Hepatocyte (in vitro differentiated cells): ENCODE measurements around the gene CFB. TPM values are rescaled to one million over a fixed set of nuclear protein-coding genes. Genes with fewer than 3 reads are reported as not detected.

Experiments
- DNase-seq: peaks from one replicate; pipeline ENCODE4 v3.0.0-alpha.2; 2016; ENCODE audit warnings: low spot score
- H2AFZ ChIP-seq: fragments of 200-600 bp; sonication (generic); 2 replicates; pipeline ENCODE4 v1.6.0; 2016; ENCODE audit warnings: antibody characterized with exemption, mild to moderate bottlenecking
- H3K27ac ChIP-seq: fragments of 200-600 bp; sonication (generic); 2 replicates; pipeline ENCODE4 v1.5.1; 2016; ENCODE audit warnings: mild to moderate bottlenecking
- H3K27me3 ChIP-seq: fragments of 200-600 bp; sonication (generic); 2 replicates; pipeline ENCODE4 v1.6.1; 2016
- H3K36me3 ChIP-seq: fragments of 200-600 bp; sonication (generic); replicated peaks from 2 replicates; pipeline ENCODE4 v1.5.1; 2016; ENCODE audit warnings: low read depth; ENCODE audit not compliant: insufficient read depth
- H3K4me1 ChIP-seq: fragments of 200-600 bp; sonication (generic); 2 replicates; pipeline ENCODE4 v1.5.1; 2016; ENCODE audit warnings: mild to moderate bottlenecking, moderate library complexity; ENCODE audit not compliant: insufficient read depth
- H3K4me2 ChIP-seq: fragments of 200-600 bp; sonication (generic); 2 replicates; pipeline ENCODE4 v1.6.0; 2016
- H3K4me3 ChIP-seq: fragments of 200-600 bp; sonication (generic); 2 replicates; pipeline ENCODE4 v1.5.1; 2016; ENCODE audit warnings: mild to moderate bottlenecking
- H3K79me2 ChIP-seq: fragments of 200-600 bp; sonication (generic); 2 replicates; pipeline ENCODE4 v1.6.0; 2017; ENCODE audit warnings: mild to moderate bottlenecking
- H3K9me2 ChIP-seq: fragments of 200-600 bp; sonication (generic); replicated peaks from 2 replicates; pipeline ENCODE4 v1.6.0; 2017; ENCODE audit warnings: mild to moderate bottlenecking; ENCODE audit not compliant: insufficient read depth
- H3K9me3 ChIP-seq: fragments of 200-600 bp; sonication (generic); 2 replicates; pipeline ENCODE4 v1.5.1; 2016; ENCODE audit warnings: low read depth, mild to moderate bottlenecking
- H4K20me1 ChIP-seq: fragments of 200-600 bp; sonication (generic); 2 replicates; pipeline ENCODE4 v1.6.0; 2016; ENCODE audit warnings: mild to moderate bottlenecking; ENCODE audit not compliant: insufficient read depth, poor library complexity, severe bottlenecking
- EZH2 ChIP-seq: fragments of 200-600 bp; sonication (generic); IDR thresholded peaks from 2 replicates; pipeline ENCODE4 v1.6.1; 2016; ENCODE audit warnings: antibody characterized with exemption, mild to moderate bottlenecking, borderline replicate concordance
- EZH2phosphoT487 ChIP-seq: fragments of 200-600 bp; sonication (generic); IDR thresholded peaks from one replicate; pipeline ENCODE4 v1.6.1; 2018; ENCODE audit warnings: antibody characterized with exemption, mild to moderate bottlenecking, low read depth, moderate library complexity; ENCODE audit not compliant: unreplicated experiment, severe bottlenecking
- WGBS: methylation state at CpG from one replicate; pipeline ENCODE4 v1.1.6; 2016; ENCODE audit warnings: low lambda C conversion rate; ENCODE audit errors: missing lambda C conversion rate; 5-methylcytosine and 5-hydroxymethylcytosine counted together
- polyA plus RNA-seq: library from polyadenylated mRNA; unstranded; fragments of >200 nt; fragmentation: Nextera tagmentation; extraction: Ambion mirVana; gene quantifications from 2 replicates; pipeline ENCODE4 v1.2.1, GENCODE V29; 2016
- total RNA-seq: library from RNA; depleted of rRNA; stranded (reverse); fragments of >200 nt; gene quantifications from 2 replicates; pipeline ENCODE4 v1.2.3, GENCODE V29; 2014
- TF ChIP-seq, protein P1 (sequence below): fragments of 200-600 bp; sonication (generic); IDR thresholded peaks from 2 replicates; pipeline ENCODE4 v1.5.1; 2016; ENCODE audit warnings: antibody characterized with exemption, mild to moderate bottlenecking; ENCODE audit not compliant: poor library complexity

Gene CFB
- total RNA-seq = 190 and 199 TPM in 2 replicates
- 287 and 349 TPM in 2 replicates for polyA plus RNA-seq

DNA sequence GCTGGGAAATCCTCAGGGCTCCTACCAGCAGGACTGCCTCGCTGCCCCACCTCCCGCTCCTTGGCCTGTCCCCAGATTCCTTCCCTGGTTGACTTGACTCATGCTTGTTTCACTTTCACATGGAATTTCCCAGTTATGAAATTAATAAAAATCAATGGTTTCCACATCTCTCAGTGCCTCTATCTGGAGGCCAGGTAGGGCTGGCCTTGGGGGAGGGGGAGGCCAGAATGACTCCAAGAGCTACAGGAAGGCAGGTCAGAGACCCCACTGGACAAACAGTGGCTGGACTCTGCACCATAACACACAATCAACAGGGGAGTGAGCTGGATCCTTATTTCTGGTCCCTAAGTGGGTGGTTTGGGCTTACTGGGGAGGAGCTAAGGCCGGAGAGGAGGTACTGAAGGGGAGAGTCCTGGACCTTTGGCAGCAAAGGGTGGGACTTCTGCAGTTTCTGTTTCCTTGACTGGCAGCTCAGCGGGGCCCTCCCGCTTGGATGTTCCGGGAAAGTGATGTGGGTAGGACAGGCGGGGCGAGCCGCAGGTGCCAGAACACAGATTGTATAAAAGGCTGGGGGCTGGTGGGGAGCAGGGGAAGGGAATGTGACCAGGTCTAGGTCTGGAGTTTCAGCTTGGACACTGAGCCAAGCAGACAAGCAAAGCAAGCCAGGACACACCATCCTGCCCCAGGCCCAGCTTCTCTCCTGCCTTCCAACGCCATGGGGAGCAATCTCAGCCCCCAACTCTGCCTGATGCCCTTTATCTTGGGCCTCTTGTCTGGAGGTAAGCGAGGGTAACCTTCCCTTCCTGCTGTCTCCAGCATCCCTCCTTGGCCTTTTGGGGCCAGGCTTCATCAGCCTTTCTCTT lies at the start of gene CFB:
Gene CFB (plus strand): TSS at position 589 of the 863 bp plus-strand sequence. CDS start 127 bp downstream, at position 716.
- Histone ChIP-seq H4K20me1 (no peaks in the 10 kb centered on the region), H3K4me2 (peak within 1 kb of the TSS; percentile 72), H3K9me2 (no peaks in the 10 kb centered on the region), H3K9me3 (no peaks in the 10 kb centered on the region), H3K4me3 (no peak within 1 kb of the TSS), H3K27me3 (no peaks in the 10 kb centered on the region), H3K79me2 (peaks cover 4% of the 10 kb centered on the region), H2AFZ (no peak within 1 kb of the TSS), H3K36me3 (no peaks in the 10 kb centered on the region), H3K4me1 (peaks cover 19% of the 10 kb centered on the region), H3K27ac (peak within 1 kb of the TSS; percentile 95)
- DNase-seq = peak; percentile 89
- TF ChIP-seq EZH2 (no peak), EZH2phosphoT487 (no peak)
- TF ChIP-seq, protein P1, sequence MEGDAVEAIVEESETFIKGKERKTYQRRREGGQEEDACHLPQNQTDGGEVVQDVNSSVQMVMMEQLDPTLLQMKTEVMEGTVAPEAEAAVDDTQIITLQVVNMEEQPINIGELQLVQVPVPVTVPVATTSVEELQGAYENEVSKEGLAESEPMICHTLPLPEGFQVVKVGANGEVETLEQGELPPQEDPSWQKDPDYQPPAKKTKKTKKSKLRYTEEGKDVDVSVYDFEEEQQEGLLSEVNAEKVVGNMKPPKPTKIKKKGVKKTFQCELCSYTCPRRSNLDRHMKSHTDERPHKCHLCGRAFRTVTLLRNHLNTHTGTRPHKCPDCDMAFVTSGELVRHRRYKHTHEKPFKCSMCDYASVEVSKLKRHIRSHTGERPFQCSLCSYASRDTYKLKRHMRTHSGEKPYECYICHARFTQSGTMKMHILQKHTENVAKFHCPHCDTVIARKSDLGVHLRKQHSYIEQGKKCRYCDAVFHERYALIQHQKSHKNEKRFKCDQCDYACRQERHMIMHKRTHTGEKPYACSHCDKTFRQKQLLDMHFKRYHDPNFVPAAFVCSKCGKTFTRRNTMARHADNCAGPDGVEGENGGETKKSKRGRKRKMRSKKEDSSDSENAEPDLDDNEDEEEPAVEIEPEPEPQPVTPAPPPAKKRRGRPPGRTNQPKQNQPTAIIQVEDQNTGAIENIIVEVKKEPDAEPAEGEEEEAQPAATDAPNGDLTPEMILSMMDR = no peak
- WGBS = 44% methylated on average over 11 of the region's 11 CpGs

DNA sequence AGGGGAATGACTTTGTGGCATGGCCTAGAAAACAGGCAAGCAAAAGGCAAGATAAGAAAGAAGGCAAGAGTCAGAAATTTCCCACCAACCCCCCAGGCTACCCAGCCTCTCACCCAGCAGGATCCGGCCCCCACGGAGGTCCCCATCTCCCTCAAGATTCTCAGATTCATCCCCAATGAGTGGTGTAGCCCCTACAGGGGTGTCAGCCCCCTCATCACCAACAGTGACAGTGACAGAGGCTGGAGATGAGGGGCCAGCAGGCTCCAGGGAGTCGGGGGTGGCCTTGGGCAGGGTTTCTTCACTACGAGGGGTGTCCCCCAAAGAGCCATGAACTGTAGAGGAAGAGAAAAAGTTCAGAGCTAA lies 49.4 kb upstream of the CFB start:
- peak overlapping the region; percentile 99 for H3K4me3 ChIP-seq

DNA sequence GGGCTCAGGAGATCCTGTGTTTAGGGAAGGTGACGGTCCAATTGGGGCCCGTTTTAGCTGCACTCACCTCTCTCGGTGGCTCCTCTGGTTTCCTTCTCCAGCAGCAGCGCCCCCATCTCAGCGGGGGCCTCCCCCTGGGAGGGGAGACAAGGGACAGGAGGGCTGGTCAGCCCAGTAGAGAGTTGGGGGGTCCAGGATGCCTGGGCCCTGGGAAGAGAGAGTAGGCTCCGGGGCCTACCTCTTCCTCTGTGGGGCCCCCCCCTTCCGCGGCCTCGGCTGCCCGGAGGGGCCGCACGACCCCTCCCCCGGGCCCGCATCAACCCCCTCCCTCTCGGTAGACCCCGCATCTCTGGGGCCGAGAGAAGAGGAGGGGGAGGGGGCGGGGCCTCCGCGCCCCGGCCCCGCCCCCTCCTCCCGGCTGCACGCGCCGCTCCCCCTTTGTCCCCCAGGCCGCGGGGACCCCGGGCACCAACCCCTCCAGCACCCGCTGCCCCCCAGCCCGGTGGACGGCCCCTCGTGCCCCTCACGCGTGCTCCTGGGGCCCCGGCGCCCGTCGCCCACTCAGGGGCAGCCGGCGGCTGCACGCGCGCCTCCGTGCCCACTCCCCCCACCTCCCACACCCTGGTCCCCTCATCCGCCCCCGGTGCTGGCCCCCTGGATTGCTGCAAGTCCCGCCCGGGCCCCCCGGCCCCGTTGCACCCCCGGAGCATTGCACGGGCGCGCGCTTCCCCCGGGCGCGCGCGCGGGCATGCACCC lies 48.9 kb upstream of the CFB start:
- Histone ChIP-seq H4K20me1 (no peaks in the 10 kb centered on the region), H3K9me2 (no peaks in the 10 kb centered on the region), H3K4me2 (peak overlapping the region; percentile 97), H2AFZ (peak overlapping the region; percentile 98), H3K9me3 (no peaks in the 10 kb centered on the region), H3K27me3 (no peaks in the 10 kb centered on the region), H3K4me1 (peaks cover 14% of the 10 kb centered on the region), H3K4me3 (peak overlapping the region; percentile 99), H3K27ac (peak overlapping the region; percentile 73), H3K79me2 (peaks cover 37% of the 10 kb centered on the region), H3K36me3 (no peaks in the 10 kb centered on the region)
- WGBS = 10% methylated on average over 5 of the region's 62 CpGs
- peak; percentile 40 for DNase-seq
- no peak for TF ChIP-seq EZH2phosphoT487
- TF ChIP-seq, protein P1 = no peak
- no peak for TF ChIP-seq EZH2

More for the DNA sequence above, 49.4 kb upstream of the CFB start:
- 51% methylated on average over 4 of the region's 4 CpGs for WGBS
- H3K79me2 ChIP-seq = peaks cover 37% of the 10 kb centered on the region
- peaks cover 14% of the 10 kb centered on the region for H3K4me1 ChIP-seq
- no peaks in the 10 kb centered on the region for H4K20me1 ChIP-seq
- DNase-seq = no peak
- no peaks in the 10 kb centered on the region for H3K9me2 ChIP-seq
- TF ChIP-seq EZH2phosphoT487 (no peak), EZH2 (no peak)
- TF ChIP-seq, protein P1 = no peak
- H3K36me3 ChIP-seq = no peaks in the 10 kb centered on the region
- no peaks in the 10 kb centered on the region for H3K27me3 ChIP-seq
- no peaks in the 10 kb centered on the region for H3K9me3 ChIP-seq
- H3K27ac ChIP-seq = peak overlapping the region; percentile 73
- peak overlapping the region; percentile 98 for H2AFZ ChIP-seq
- H3K4me2 ChIP-seq = peak overlapping the region; percentile 97
